ENCODE measurements around the gene PLSCR4. TPM values are rescaled to one million over a fixed set of nuclear protein-coding genes. Genes with fewer than 3 reads are reported as not detected.

PLSCR4 gene
- total and polyA plus RNA-seq, 2 of the 8 experiments (the other 6 are each of a cell fraction or from before 2014, with no cell fraction given): 1.8 to 2.9 TPM

GRCh38 chr3:146191051-146191450 lies 59.9 kb downstream of the PLSCR4 start:
- no peak overlapping the region for H2BK5ac ChIP-seq (ENCODE audit: low read depth, low read length)
- no peak overlapping the region for H2AFZ ChIP-seq (ENCODE audit: low read length)
- CTCF ChIA-PET (ENCODE audit: partially characterized antibody): interaction anchor here (0.6 to 4.5 kb wide), 25 partner anchors 12 to 450 kb away, joined by 3 to 88 read pairs (median 7); no protein-coding TSS in a partner anchor
- H3K9ac ChIP-seq (replicated peaks in 1 of 4; ENCODE audit: extremely low read depth in 1 of 4, low read depth in 3 of 4, low read length in 3 of 4): no peak overlapping the region
- no peak overlapping the region for H2BK20ac ChIP-seq (ENCODE audit: low read length)
- H2BK120ac ChIP-seq (replicated peaks; ENCODE audit: low read depth, low read length): no peak overlapping the region
- H4K5ac ChIP-seq (ENCODE audit: insufficient read length, low read depth, low read length): no peak overlapping the region
- H3K56ac ChIP-seq (replicated peaks; ENCODE audit: insufficient read length, low read depth, low read length): no peak overlapping the region
- no peak overlapping the region for H2BK15ac ChIP-seq (ENCODE audit: low read length)
- peaks cover 0 to 2% (median 0%) of the 10 kb centered on the region in 4 experiments; a peak in 1 of 7 replicates for H3K4me1 ChIP-seq (replicated peaks in 1 of 4; ENCODE audit: control insufficient read depth in 3 of 4, insufficient read depth in 4 of 4, low read length in 3 of 4)
- H2AK5ac ChIP-seq (ENCODE audit: low read depth, low read length): no peak overlapping the region
- H3K27me3 ChIP-seq (replicated peaks in 1 of 4; ENCODE audit: control insufficient read depth in 3 of 4, extremely low read depth in 1 of 4, insufficient read depth in 3 of 4, low read length in 3 of 4): no peaks in the 10 kb centered on the region
- no peak overlapping the region for H3K27ac ChIP-seq (ENCODE audit: low read depth, low read length)
- no peak overlapping the region for H3K4ac ChIP-seq (replicated peaks; ENCODE audit: insufficient read length, low read depth, low read length)
- POLR2A ChIA-PET (ENCODE audit: partially characterized antibody): interaction anchor here (0.7 kb wide), 1 partner anchor 292 kb away, joined by 4 read pairs; no protein-coding TSS in a partner anchor
- FAIRE-seq: no peak
- no peak overlapping the region for H4K91ac ChIP-seq (replicated peaks; ENCODE audit: insufficient read length, low read length)
- no peak overlapping the region for H2BK12ac ChIP-seq (ENCODE audit: low read depth, low read length)
- H3K36me3 ChIP-seq (ENCODE audit: control insufficient read depth in 2 of 4, insufficient read depth in 4 of 4, low read length in 3 of 4): no peaks in the 10 kb centered on the region
- no peaks in the 10 kb centered on the region for H3K23me2 ChIP-seq (ENCODE audit: low read depth, low read length)
- H3K14ac ChIP-seq (ENCODE audit: insufficient read length): no peak overlapping the region
- H4K20me1 ChIP-seq (replicated peaks in 1 of 2; ENCODE audit: control insufficient read depth in 1 of 2, insufficient read depth in 2 of 2, low read length in 2 of 2): no peaks in the 10 kb centered on the region
- H3K4me2 ChIP-seq (ENCODE audit: insufficient read depth in 1 of 2, low read depth in 2 of 2, low read length in 2 of 2): no peak overlapping the region
- 96% methylated on average over 1 of the region's 1 CpG; no CpG with 5 or more reads in 1 of the 2 experiments for WGBS, 2 experiments (ENCODE audit: extremely low coverage in 1 of 2, insufficient coverage in 1 of 2, insufficient read length in 1 of 2, insufficient replicate concordance in 2 of 2, low coverage in 1 of 2, low lambda C conversion rate in 2 of 2, missing lambda C conversion rate in 1 of 2)
- H3K23ac ChIP-seq (ENCODE audit: insufficient read length): no peak overlapping the region
- H3K79me2 ChIP-seq (ENCODE audit: control insufficient read depth in 1 of 2, insufficient read depth in 2 of 2, low read length in 2 of 2): no peaks in the 10 kb centered on the region
- no peaks in the 10 kb centered on the region for H3K79me1 ChIP-seq (ENCODE audit: low read depth, low read length)
- no peaks in the 10 kb centered on the region for H3K9me3 ChIP-seq (ENCODE audit: insufficient read depth in 2 of 2, low read depth in 1 of 2, low read length in 1 of 2)
- no peak overlapping the region for H3K4me3 ChIP-seq (ENCODE audit: extremely low read depth in 1 of 4, insufficient read depth in 2 of 4, low read depth in 3 of 4, low read length in 4 of 4)
- no peak overlapping the region for H4K8ac ChIP-seq (ENCODE audit: extremely low read depth, insufficient read depth, low read length)
- H3K18ac ChIP-seq (ENCODE audit: extremely low read depth, low read length): no peak overlapping the region
- no peak for DNase-seq (ENCODE audit: low read depth in 1 of 2, low spot score in 2 of 2)
- TF ChIP-seq GTF2F1 (IDR thresholded peaks at IDR 0.05; ENCODE audit: borderline replicate concordance, low read depth, low read length): no peak
- no peak for TF ChIP-seq KDM4A (IDR thresholded peaks at IDR 0.05; ENCODE audit: low read depth, low read length, severe bottlenecking)
- TF ChIP-seq FOSL1 (IDR thresholded peaks at IDR 0.05; ENCODE audit: insufficient read depth, low read depth, low read length): no peak
- TF ChIP-seq SIRT6 (IDR thresholded peaks at IDR 0.05; ENCODE audit: low read length): no peak
- no peak for TF ChIP-seq CBX5 (IDR thresholded peaks at IDR 0.05; ENCODE audit: low read depth, low read length)
- no peak for TF ChIP-seq POLR2A (IDR thresholded peaks at IDR 0.05; ENCODE audit: control extremely low read depth in 1 of 2, low read depth in 2 of 2, low read length in 2 of 2)
- TF ChIP-seq RFX5 (IDR thresholded peaks at IDR 0.05; ENCODE audit: borderline replicate concordance, low read depth, low read length): no peak
- TF ChIP-seq RAD21 (IDR thresholded peaks at IDR 0.05 in 1 of 2, conservative IDR thresholded peaks at IDR 0.05 in 1 of 2; ENCODE audit: low read depth in 2 of 2, low read length in 2 of 2): no peak
- TF ChIP-seq CTBP2 (IDR thresholded peaks at IDR 0.05; ENCODE audit: borderline replicate concordance, insufficient read depth, insufficient read length, low read length): no peak
- no peak for TF ChIP-seq SAP30 (IDR thresholded peaks at IDR 0.05; ENCODE audit: insufficient read depth, insufficient replicate concordance, low read length)
- no peak for TF ChIP-seq JUND (IDR thresholded peaks at IDR 0.05; ENCODE audit: low read length)
- no peak for TF ChIP-seq ATF2 (IDR thresholded peaks at IDR 0.05; ENCODE audit: low read length)
